Epidermal melanocyte (primary cell): Measurements from ENCODE around the gene ASIC3.
"Not testable (repeated sequence)": the region's sequence is repeated elsewhere in the genome, so short reads cannot be mapped to it uniquely, and the experiment has no call there.

Source experiments
- DNase-seq: peaks from one replicate; pipeline ENCODE4 v3.0.0; 2011; ENCODE audit warnings: low spot score; ENCODE audit not compliant: insufficient read length

Gene ASIC3

GRCh38 chr7:151047976-151048815 is at the start of gene ASIC3:
ASIC3 (plus strand) TSS chr7:151048531; CDS start chr7:151048886, 355 bp downstream.
- DNase-seq: no peak

GRCh38 chr7:150999001-150999400 is 49.3 kb upstream of the ASIC3 start:
- DNase-seq: no peak

GRCh38 chr7:150999497-151000230 is 48.7 kb upstream of the ASIC3 start:
- no peak for DNase-seq

GRCh38 chr7:151000897-151001495 is 47.3 kb upstream of the ASIC3 start:
- no peak for DNase-seq

GRCh38 chr7:151001546-151001945 is 46.8 kb upstream of the ASIC3 start:
- DNase-seq: no peak

- no peak for DNase-seq
Measured at GRCh38 chr7:151003572-151003971, 44.8 kb upstream of the ASIC3 start.

GRCh38 chr7:151005566-151005965 is 42.8 kb upstream of the ASIC3 start:
- no peak for DNase-seq

- no peak for DNase-seq
Measured at GRCh38 chr7:151006590-151007300, 41.6 kb upstream of the ASIC3 start.

GRCh38 chr7:151007469-151007898 is 40.8 kb upstream of the ASIC3 start:
- DNase-seq: no peak

GRCh38 chr7:151008143-151008510 is 40.2 kb upstream of the ASIC3 start:
- no peak for DNase-seq

GRCh38 chr7:151008511-151009323 is 39.6 kb upstream of the ASIC3 start:
- no peak for DNase-seq

GRCh38 chr7:151009327-151010036 is 38.8 kb upstream of the ASIC3 start:
- DNase-seq: no peak

GRCh38 chr7:151010037-151010306 is 38.4 kb upstream of the ASIC3 start:
- DNase-seq: no peak

GRCh38 chr7:151010307-151011096 is 37.8 kb upstream of the ASIC3 start:
- DNase-seq: no peak

GRCh38 chr7:151011097-151011409 is 37.3 kb upstream of the ASIC3 start:
- DNase-seq: no peak

GRCh38 chr7:151011616-151012015 is 36.7 kb upstream of the ASIC3 start:
- DNase-seq: not testable (repeated sequence)

- no peak for DNase-seq
Measured at GRCh38 chr7:151012031-151012692, 36.2 kb upstream of the ASIC3 start.

- peak; percentile 68 for DNase-seq
Measured at GRCh38 chr7:151012911-151013347, 35.4 kb upstream of the ASIC3 start.

- no peak for DNase-seq
Measured at GRCh38 chr7:151013356-151013732, 35.0 kb upstream of the ASIC3 start.
